Activated CD8-positive, alpha-beta memory T cell treated with anti-CD3 and anti-CD28 coated beads, Interleukin-2, amount 50 U/mL, for 48 hours (primary cell): ENCODE measurements around the gene PRSS8.

Source experiments
- DNase-seq: peaks from one replicate; pipeline ENCODE4 v3.0.0-alpha.2; 2020

Gene PRSS8

DNA sequence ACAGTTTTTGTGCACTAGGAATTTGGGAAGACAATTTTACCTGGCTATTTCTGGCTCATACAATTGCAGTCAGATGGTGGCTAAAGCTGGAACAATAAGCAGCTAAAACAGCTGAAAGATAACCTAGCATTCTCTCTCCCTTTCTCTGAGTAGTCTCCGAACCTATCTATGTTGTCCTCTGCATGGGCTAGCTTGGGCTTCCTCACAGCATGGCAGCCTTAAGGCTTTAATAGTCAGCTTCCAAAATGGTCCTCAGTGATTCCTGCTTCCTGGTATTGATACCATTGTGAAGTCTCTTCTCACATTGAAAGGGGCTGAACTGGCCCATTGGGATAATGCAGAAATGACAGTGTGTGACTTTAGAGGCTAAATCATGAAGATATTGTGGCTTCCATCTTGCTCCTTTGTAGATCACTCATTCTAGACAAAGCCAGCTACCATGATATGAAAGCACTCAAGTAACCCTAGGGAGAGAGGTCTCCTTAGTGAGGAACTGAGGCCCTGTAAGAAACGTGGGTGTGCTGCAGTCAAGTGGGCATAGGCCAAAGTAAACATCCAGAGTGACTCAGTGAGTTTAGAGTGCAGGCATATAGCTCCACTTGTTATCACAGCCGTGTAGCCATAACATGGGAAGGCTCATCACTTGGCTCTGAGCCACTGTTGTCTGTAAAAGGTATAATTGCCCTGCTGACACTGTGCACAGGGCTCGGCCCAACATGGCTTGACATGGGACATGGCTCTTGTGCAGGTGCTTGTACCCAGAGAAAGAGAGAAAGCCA, 35.5 kb downstream of the PRSS8 start:
- DNase-seq = no peak

DNA sequence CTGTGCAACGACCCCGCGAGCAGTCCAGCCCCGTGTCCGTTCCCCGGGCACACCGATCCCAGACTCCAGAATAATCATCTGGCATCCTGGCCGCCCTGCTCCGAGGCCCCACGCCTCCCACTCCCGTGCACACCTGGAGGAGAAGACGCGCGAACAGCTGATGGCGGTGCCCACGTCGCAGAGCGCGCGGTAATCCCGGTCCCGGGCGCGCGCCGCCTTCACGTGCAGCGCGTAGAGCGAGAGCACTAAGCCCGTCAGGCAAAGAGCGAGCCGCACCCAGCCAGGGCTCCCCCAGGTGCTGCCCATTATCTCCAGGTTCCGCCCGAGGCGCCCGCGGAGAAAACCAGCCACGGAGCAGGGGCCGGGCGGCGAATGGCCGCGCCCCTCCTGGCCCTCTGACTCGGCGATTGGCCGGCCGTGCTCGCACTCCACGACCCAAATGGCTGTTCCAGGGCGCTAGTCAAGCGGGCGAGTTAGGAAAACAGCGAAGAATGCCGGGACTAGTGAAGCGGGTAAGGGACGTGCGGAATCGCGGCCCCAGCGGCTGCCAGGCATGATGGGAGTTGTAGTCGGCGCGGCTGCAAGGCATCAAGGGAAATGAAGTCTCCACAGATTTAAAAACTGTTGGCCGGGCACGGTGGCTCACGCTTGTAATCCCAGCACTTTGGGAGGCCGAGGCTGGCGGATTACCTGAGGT, 41.0 kb downstream of the PRSS8 start, which contains the start of gene VKORC1:
TSS of gene VKORC1 (minus strand) at position 374 of the 697 bp plus-strand sequence. CDS start at position 306, 68 bp downstream.
- DNase-seq = peak; percentile 91

DNA sequence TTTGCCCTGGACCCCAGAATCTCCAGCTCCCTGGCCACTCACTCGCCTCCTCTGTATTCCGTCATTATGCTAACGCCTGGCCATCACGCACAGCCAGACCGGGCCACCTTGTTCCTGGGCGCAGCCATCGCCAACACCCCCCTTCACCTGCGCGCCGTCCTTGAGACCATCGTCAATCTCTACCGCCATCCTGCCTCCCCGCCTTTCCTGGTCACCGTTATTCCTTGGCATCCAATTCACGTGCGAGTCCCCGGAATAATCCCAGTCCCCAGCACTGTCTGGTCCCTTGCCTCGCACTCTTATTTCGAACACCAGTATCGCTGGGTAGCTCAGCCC, 41.5 kb downstream of the PRSS8 start:
- no peak for DNase-seq

DNA sequence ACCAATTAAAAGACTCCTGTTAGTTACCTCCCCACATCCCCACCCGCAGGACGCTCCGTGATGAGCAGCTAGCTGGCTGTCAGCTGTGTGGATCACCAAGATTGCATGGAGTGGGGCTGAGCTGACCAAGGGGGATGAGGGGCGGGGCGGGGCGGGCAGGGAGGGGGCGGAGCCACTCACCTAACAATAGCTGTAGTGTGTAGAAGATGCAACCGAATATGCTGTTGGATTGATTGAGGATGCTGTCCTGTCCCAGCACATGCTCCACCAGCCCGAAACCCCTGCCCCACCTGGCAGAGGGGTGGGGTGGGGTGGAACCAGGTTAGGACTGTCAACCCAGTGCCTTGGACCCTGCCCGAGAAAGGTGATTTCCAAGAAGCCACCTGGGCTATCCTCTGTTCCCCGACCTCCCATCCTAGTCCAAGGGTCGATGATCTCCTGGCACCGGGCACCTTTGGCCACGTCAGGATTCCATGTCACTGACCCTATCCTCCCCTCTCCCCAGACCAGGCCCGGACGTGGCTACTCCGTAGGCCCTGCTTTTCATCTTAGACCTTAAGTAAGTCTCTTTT, 42.3 kb downstream of the PRSS8 start:
- no peak for DNase-seq

DNA sequence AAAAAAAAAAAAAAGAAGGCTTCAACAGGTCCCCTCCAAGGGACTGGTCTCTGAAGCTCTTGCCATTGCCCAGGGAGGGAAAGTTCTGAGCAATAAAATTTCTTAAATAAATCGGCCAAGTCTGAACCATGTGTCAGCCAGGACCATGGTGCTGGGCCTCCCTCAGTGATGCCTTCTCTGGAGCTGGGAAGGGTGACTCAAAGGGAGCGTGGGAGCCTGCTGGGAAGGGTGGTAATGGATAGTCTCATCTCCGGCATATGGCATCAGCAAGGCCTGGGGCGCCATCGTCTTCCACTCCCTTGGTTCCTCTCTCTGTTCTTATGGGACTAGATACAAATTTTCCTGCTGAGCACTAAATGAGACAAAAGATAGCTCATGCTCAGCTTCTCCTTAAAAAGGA, 43.2 kb downstream of the PRSS8 start:
- DNase-seq = no peak

DNA sequence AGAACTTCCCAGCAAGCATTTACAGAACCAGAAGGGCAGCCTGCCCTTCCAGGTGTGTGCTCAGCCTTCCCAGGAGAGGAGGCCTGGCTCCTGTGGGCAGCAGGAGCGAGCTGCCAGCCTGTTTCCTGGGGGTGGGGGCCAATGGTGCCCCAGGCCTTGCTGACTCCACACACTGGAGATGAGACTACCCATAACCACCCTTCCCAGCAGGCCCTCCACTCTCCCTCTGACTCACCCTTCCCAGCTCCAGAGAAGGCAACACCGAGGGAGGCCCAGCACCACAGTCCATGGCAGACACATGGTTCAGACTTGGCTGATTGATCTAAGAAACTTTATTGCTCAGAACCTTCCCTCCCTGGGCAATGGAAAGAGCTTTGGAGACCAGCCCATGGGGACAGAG, 45.0 kb downstream of the PRSS8 start:
- DNase-seq = no peak

DNA sequence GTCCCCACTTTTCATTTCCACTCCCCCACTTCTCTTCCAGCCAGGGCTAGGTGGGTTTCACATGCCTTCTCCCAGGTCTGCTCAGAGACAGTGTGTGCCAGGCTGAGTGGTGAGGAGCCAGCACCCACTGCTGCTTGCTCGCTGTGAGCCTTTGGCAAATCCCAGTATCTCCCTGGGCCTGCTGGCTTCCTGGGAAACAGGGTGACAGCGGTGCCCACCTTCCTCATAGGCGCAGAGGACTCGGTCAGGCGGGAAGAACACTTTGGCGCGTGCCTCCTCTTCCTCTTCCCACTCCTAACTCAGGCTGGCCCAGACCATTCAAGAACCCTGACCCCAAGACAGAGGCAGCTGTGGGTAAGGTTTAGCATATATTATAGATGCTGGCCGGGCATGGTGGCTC, 46.3 kb downstream of the PRSS8 start:
- DNase-seq = no peak

DNA sequence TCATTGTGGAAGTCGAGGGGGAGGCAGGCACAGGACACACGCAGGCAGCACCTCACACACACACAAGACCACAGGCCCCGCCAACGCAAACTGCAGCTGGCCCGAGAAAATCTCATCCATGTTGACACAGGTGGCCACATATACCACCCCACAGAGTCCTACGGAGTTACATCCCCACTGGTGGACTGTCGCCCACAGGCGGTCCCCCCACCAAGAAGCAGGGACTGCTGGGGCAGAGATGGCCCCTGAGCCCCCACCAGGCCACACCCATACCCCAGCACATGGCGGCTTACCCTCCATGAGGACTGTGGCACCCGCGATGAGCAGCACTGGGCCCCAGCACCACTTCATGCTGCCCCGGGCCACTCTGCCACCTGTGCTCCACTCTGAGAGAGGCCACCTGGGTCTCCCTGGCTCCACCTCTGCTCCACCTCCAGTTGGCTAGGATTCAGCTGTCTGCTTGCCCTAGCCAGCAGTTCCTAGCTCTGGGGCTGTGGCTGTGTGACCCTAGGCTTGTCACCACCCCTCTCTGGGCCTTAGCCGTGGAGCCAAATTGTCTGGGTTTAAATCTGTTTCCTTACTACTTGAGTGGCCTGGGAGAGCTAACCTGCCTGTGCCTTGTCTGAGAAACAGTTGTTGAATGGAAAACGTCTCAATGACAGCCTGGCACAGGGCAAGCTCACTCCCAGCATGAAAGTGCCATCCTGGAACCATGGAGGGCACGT, 46.9 kb downstream of the PRSS8 start, which contains the start of gene PRSS53:
TSS of gene PRSS53 (minus strand) at position 485 of the 725 bp plus-strand sequence. CDS start at position 351, 134 bp downstream.
- DNase-seq = no peak

DNA sequence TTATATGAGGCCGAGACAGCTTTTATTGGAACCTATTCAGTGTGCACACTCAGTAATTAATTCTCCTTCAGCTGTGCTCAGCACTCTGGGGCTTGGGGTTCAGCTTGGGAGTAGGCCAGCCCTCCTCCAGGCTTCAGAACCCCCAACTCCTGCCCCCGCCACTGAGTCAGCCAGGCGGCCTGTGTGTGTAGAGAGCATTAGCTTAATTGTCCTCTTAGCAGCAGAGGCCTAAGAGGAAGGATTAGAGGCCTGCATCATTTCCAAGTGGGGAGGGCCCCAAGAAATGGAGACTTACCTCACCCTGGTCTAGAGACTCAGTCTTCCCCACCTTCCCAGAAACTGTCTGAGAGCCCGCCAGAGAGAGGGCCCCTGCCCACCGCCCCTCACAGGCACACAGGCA, 47.6 kb downstream of the PRSS8 start:
- DNase-seq = no peak

DNA sequence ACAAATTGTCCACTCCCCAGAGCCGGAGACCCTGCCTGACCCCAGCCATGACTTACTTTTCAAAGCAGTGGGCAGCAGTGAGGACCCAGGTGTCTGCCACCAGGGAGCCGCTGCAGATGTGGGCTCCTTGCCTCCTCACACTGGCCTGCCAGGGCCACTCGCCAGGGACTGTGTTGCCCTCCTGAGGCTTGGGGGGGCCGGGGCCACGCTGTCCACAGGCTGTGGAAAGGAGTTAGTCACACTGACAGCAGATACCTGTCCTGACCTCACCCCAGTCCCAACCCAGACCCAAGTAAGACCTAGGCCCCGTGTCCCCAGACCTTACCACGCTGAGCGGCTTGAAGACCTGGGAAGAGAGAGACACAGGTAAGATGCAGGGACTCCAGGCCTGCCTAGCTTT, 48.0 kb downstream of the PRSS8 start:
- DNase-seq = no peak

DNA sequence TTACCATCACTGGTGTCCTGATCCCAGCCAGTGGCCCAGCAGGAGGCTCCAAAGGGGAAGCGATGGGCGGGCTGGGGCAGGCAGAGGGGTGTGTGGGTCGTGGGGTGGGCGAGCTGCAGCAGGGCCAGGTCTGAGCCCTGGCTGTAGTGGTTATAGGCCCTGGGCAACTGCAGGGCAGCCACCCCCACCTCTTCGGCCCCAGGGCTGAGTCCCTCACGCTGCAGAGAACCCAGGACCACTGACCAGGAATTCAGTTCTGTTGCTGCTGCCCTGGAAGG, 49.0 kb downstream of the PRSS8 start:
- DNase-seq = no peak

DNA sequence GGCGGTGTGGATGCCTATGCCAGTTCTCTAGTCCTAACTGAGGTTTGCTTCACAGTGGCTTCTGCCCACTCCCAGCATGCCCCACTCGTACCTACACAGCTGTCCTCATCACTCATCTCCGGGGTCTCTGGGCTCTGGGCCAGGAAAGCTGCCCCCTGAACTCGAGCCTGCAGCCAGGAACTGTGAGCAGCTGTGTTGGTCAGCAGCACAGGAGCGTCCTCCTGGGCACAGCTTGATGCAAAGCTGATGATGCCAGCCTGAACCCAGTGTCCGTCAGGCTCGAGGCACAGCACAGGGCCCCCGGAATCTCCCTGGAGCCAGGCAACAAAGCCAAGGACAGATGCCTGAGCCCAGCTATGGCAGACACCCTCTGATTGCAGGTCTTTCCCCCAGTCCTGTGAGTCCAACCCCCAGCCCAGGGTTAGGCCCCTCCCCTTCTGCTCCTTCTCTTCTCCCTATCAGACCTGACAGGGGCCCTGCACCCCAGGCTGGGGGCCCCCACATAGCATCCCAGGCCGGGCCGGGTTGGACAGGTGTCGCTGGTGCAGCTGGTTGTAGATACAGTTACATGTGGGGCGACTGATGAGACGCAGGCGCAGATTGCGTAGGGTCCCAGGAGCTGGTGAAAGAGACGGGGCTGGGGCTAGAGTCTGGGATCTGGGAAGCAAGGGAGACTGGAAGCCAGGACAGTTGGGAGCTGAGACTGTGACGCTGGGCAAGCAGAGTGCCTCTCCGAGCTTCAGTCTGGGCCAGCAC, 49.5 kb downstream of the PRSS8 start:
- no peak for DNase-seq

DNA sequence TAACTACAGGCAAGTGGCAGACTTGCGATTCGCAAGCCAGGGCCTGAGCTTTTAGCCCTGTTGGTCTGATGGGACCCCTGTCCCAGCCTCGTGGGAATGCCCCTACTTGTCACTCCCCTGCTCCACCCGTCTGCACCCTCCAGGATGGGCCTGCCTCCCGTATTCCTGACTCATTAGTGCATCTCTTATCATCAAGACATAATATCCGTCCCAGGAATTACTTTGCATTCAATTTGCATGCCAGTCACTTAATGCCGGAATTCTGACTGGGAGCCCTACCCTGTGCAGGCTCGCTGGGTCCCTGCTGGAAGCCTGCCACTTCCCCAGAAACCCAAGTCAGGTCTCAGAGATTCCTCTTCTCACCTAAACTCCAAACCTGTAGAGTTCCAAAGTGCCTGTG, 50.1 kb downstream of the PRSS8 start:
- DNase-seq = no peak

DNA sequence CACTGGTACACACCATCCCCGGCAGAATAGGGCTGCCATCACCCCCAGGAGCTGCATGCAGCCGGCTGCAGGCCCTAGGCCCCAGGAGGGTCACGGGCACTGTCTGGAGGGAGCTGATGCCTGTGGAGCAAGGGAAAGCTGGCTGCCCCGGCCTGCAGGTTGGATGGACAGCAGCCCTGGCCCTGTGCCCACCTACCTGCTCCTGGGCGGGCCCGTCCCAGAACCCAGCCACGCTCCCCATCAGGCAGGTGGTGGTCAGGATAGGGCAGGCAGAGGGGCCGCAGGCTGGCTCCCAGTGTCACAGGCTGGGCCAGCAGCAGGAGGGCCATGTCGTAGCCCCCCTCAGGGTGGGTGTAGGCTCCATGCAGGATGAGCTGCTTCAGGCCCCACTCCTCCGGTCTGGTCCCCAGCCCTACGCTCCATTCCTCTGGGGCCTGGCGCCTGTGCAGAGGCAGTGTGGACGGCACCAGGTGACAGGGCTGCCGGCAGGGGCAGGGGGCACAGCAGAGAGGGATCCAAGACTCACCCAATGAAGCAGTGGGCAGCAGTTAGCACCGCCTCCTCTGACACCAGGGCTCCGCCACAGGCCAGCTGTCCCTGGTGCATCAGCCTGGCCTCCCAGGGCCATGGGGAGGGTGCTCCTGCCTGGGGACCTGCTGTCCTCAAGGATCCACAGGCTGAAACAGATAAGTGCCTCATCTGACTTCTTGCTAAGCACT, 50.8 kb downstream of the PRSS8 start:
- DNase-seq = no peak

DNA sequence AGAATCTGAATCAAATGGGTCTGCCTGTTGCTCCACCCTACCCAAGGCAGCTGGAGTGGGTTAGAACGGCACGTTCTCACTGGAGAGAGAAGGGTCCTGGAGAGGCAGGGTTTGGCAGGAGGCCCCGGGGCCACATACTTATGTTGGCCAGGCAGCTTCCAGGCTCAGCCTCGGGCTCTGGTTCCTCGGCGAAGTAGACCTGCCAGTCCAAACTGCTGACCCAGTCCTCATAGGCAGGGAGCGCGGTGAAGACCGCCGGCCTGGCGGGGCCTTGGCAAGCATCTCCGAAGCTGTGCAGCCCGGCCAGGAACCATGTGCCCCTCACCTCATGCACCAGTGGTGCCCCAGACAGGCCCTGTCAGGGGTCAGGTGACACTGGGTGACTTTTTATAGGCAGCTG, 51.5 kb downstream of the PRSS8 start:
- no peak for DNase-seq

DNA sequence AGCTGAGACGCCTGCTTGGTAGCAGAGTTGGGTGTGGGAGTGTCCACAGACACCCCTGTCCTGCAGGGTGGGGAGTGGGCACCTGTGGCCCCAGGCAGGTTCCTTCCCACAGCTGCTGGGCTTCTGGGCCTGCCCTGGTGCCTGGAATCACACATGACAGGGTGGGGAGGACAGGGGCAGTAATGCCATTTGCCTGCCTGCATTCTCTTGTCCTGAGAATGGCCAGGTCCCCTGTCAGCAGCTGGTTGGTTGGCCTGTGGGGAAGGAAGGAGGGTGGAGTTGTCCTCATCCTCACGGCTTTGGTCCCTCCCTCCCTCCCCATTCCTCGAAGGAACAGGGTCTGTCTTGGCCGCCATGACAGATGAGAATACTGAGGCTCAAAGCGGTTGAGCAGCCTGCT, 52.0 kb downstream of the PRSS8 start:
- no peak for DNase-seq

DNA sequence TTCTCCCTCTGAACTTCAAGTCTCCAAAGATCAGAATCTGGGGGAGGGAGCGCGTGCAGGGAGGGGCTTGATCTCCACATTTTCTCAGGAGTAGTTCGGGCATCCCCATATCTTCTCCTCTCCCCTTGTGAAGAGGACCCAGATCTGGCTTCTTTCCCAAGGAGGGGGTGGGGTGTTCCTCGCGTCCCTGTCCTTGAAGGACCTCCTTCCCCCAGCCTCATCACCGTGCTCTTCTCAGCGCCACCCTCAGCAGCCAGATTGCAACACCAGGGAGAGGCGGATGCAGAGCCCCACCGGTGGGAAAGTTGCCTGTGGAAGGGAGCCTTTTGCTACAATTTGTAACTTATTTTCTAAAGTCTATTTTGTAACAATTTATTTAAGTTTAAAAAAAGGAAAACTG, 52.4 kb downstream of the PRSS8 start:
- no peak for DNase-seq

DNA sequence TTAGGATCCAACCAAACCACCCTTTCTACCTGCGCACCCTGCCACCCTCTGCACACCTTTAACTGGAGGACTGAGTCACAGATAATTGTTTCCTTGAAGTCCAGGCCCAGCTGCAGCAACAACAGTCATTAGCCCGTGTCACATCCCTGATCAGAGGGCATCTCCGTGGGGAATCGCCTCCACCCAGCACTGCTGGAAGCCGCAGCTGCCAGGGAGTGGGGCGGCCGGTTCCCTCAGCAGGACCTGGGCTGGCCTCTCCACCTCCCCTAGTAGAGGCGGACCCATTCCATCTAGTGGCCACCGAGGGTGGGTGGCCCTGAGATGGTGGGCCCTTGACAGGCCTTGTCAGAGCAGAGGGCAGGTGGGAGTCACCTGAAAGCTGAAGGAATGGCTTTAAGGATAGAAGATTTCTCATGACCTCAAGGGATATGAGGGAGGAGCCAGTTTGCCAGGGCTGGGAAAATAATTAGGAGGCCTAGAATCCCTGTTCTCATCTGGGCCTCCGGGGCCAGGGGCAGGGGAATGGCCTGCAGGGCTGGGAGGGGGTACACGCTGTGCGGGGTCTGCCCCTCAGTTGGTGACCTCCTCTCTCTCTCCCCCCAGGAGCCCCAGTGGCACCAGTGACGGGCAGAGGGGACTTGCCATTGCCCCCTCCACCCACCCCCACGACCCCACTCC, 53.0 kb downstream of the PRSS8 start:
- no peak for DNase-seq
